Right lobe of liver (tissue), 6 donors: ENCODE results near the gene C2CD4D. TPM values are rescaled to one million over a fixed set of nuclear protein-coding genes. Genes with fewer than 3 reads are reported as not detected.

Experiments used
- ATAC-seq, 4 donors: fragments of 200-7000 bp; cut with Tn5 transposase; one replicate each; pipeline ENCODE4 v1.9.1; 2020; ENCODE audit warnings: mild to moderate bottlenecking in 4 of 4, moderate library complexity in 4 of 4
- DNase-seq, 3 donors: peaks; one replicate each; pipeline ENCODE4 v3.0.0-alpha.2; 2020
- H3K27ac ChIP-seq, 3 donors: fragments of 200-600 bp; one replicate each; pipeline ENCODE4 v1.8.0; 2022
- H3K27me3 ChIP-seq, 2 donors: fragments of 200-600 bp; one replicate each; pipeline ENCODE4 v1.8.0; 2022
- H3K36me3 ChIP-seq, 4 donors: fragments of 200-600 bp; sonication (generic) in 1 of 4; one replicate each; pipeline versions ENCODE4 v1.5.1 to v1.8.0; 2017 to 2022; ENCODE audit warnings: control low read depth in 1 of 4
- H3K4me1 ChIP-seq, 4 donors: fragments of 200-600 bp; sonication (generic) in 1 of 4; one replicate each; pipeline versions ENCODE4 v1.5.1 to v1.8.0; 2017 to 2022; ENCODE audit warnings: control low read depth in 1 of 4
- H3K4me3 ChIP-seq, 3 donors: fragments of 200-600 bp; one replicate each; pipeline ENCODE4 v1.8.0; 2022
- H3K9me3 ChIP-seq, 4 donors: fragments of 200-600 bp; sonication (generic) in 1 of 4; one replicate each; pipeline versions ENCODE4 v1.5.1 to v1.8.0; 2017 to 2022; ENCODE audit warnings: control low read depth in 1 of 4
- CTCF ChIP-seq, 4 donors: fragments of 200-600 bp in 3 of 4; fragments of 450-650 bp in 1 of 4; IDR thresholded peaks; one replicate each; pipeline versions ENCODE4 v1.5.1 to v1.8.0; 2016 to 2022; ENCODE audit warnings: antibody characterized with exemption in 4 of 4, mild to moderate bottlenecking in 2 of 4
- POLR2A ChIP-seq: fragments of 450-650 bp; IDR thresholded peaks from one replicate; pipeline ENCODE4 v1.6.1; 2017; ENCODE audit warnings: antibody characterized with exemption, mild to moderate bottlenecking
- WGBS: methylation state at CpG from one replicate; pipeline ENCODE4 v1.1.6; 2018; ENCODE audit warnings: low coverage, low lambda C conversion rate; ENCODE audit not compliant: insufficient coverage; ENCODE audit errors: missing lambda C conversion rate; 5-methylcytosine and 5-hydroxymethylcytosine counted together
- intact Hi-C, 2 donors: fragments of 100-400 bp; cut with DNase I; formaldehyde crosslinking; loops; one replicate each; pipeline versions ENCODE4 v1.11.2 to v1.14.1; 2022
- total RNA-seq, 6 experiments: library from RNA; depleted of rRNA in 2 of 6; stranded (reverse); fragments of >200 nt in 2 of 6; fragmentation: NEBNext Ultra II Directional in 3 of 6; extraction: Animal tissue kit (Norgen Biotek cat#: 25700) in 3 of 6; gene quantifications; one replicate each; pipeline versions ENCODE4 v1.1.0 to v1.2.4, GENCODE V29; 2016 to 2023
- donor health status: DM: no; HTN: yes; CAD: no.
- donor health status: DM: no; HTN: no; CAD: no.
- donor health status: DM: no; HTN: no; CAD: no.
- donor health status: DM: no; HTN: yes; CAD: no.
- donor health status: DM: no; HTN: yes; CAD: no.

Gene C2CD4D
- total RNA-seq, 6 experiments from 2014 or later: not detected

GRCh38 chr1:151838222-151839081 is 1.2 kb downstream of the C2CD4D start:
- WGBS: no CpG with 5 or more reads among the region's 117 CpGs
- ATAC-seq (peak; percentile 10 to 39 (median 25)), DNase-seq (peak in 1 of 3 donors; percentile 48)
- Histone ChIP-seq H3K4me3 (peak overlapping the region; percentile 42 to 57 (median 48)), H3K27ac (no peak overlapping the region), H3K4me1 (peaks cover 0 to 51% (median 17%) of the 10 kb centered on the region in 4 donors), H3K9me3 (no peaks in the 10 kb centered on the region), H3K36me3 (no peaks in the 10 kb centered on the region), H3K27me3 (no peaks in the 10 kb centered on the region)
- TF ChIP-seq POLR2A: peak; percentile 29
- no peak for TF ChIP-seq CTCF (IDR thresholded peaks at IDR 0.05)
- intact Hi-C loops: no loop called here

- H3K9me3 ChIP-seq: no peaks in the 10 kb centered on the region
- no peak for DNase-seq
- H3K27me3 ChIP-seq: no peaks in the 10 kb centered on the region
- no peaks in the 10 kb centered on the region for H3K36me3 ChIP-seq
- TF ChIP-seq CTCF (IDR thresholded peaks at IDR 0.05): no peak
- TF ChIP-seq POLR2A: no peak
- peak overlapping the region; percentile 42 to 57 (median 48) for H3K4me3 ChIP-seq
- intact Hi-C loops: no loop called here
- H3K4me1 ChIP-seq: peaks cover 0 to 57% (median 19%) of the 10 kb centered on the region in 4 donors
- no peak for ATAC-seq
- WGBS: 18% methylated on average over 4 of the region's 26 CpGs
- no peak overlapping the region for H3K27ac ChIP-seq
Measured at GRCh38 chr1:151837884-151838221, 1.8 kb downstream of the C2CD4D start.

GRCh38 chr1:151837197-151837596 is 2.4 kb downstream of the C2CD4D start:
- WGBS: 53% methylated on average over 3 of the region's 3 CpGs
- H3K27me3 ChIP-seq: no peaks in the 10 kb centered on the region
- peaks cover 0 to 62% (median 21%) of the 10 kb centered on the region in 4 donors for H3K4me1 ChIP-seq
- H3K36me3 ChIP-seq: no peaks in the 10 kb centered on the region
- intact Hi-C loops: no loop called here
- TF ChIP-seq POLR2A (no peak), CTCF (IDR thresholded peaks at IDR 0.05) (no peak)
- H3K27ac ChIP-seq: no peak overlapping the region
- no peak overlapping the region for H3K4me3 ChIP-seq
- DNase-seq: no peak
- no peaks in the 10 kb centered on the region for H3K9me3 ChIP-seq
- ATAC-seq: no peak

GRCh38 chr1:151835596-151835995 is 4.0 kb downstream of the C2CD4D start:
- Histone ChIP-seq H3K4me3 (no peak overlapping the region), H3K4me1 (peaks cover 0 to 67% (median 22%) of the 10 kb centered on the region in 4 donors), H3K27ac (peak overlapping the region in 1 of 3 donors; percentile 50), H3K27me3 (no peaks in the 10 kb centered on the region), H3K9me3 (no peaks in the 10 kb centered on the region), H3K36me3 (no peaks in the 10 kb centered on the region)
- intact Hi-C loops: no loop called here
- no CpG with 5 or more reads among the region's 7 CpGs for WGBS
- TF ChIP-seq CTCF (IDR thresholded peaks at IDR 0.05) (no peak), POLR2A (no peak)
- no peak for DNase-seq
- ATAC-seq: no peak
